ENCODE data around the gene NSMF. TPM values are rescaled to one million over a fixed set of nuclear protein-coding genes. Genes with fewer than 3 reads are reported as not detected.
A peak's percentile ranks its signal among the peaks of the same experiment; 100 is the strongest.

NSMF gene, protein sequence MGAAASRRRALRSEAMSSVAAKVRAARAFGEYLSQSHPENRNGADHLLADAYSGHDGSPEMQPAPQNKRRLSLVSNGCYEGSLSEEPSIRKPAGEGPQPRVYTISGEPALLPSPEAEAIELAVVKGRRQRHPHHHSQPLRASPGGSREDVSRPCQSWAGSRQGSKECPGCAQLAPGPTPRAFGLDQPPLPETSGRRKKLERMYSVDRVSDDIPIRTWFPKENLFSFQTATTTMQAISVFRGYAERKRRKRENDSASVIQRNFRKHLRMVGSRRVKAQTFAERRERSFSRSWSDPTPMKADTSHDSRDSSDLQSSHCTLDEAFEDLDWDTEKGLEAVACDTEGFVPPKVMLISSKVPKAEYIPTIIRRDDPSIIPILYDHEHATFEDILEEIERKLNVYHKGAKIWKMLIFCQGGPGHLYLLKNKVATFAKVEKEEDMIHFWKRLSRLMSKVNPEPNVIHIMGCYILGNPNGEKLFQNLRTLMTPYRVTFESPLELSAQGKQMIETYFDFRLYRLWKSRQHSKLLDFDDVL
- 50.4 TPM for total RNA-seq

DNA sequence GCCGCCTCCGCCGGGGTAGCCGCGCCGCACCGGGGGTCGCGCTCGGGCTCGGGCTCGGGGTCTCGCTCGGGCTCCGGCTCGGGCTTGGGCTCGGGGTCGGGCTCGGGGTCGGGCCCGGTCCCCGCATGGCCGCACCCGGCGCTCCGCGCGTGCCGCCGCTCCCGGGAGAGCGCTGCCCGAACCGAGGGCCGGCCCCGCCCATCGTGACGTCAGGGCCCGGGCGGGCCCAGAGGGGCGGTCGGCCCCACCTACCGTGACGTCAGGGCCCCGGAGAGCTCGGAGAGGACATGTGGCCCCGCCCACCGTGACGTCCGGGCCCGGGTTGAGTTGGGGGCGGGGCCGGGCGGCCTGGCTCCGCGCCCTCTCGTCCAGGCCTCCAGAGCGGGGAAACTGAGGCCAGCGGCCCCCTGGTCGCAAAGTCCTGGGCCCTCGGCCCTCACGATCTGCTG is at the start of gene NSMF:
Gene NSMF, minus strand, starts transcription at position 183 of the 449 bp plus-strand sequence. CDS start 232 bp downstream, outside the sequence.
- intact Hi-C loops (cut with DNase I) = no loop called here
- DNase-seq (ENCODE audit: low spot score) = peak; percentile 97
- ATAC-seq = peak; percentile 87

DNA sequence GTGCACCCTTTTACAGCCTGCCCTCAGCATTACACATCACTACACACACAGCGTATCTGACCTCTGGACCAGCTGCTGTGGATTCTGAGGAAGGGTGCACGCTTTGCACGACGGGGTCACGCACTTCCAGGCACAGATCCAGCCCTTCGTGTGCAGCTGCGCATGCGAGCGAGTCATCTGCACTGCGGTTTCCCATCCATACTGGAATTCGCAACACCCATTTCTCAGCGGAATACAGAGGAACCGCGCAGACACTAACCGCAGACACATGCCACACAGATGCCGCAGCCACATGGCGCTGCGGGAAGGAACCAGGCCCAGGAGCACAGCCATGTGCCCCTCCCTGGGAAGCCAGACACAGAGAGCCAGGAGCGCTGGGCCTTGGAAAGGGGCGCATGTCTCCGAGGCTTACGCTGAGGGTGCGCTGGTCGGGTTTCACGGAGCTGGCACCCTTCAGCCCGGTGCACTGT is 47.6 kb upstream of the NSMF start:
- no peak for DNase-seq (ENCODE audit: low spot score)
- no peak for ATAC-seq
- intact Hi-C loops (cut with DNase I) = no loop called here

DNA sequence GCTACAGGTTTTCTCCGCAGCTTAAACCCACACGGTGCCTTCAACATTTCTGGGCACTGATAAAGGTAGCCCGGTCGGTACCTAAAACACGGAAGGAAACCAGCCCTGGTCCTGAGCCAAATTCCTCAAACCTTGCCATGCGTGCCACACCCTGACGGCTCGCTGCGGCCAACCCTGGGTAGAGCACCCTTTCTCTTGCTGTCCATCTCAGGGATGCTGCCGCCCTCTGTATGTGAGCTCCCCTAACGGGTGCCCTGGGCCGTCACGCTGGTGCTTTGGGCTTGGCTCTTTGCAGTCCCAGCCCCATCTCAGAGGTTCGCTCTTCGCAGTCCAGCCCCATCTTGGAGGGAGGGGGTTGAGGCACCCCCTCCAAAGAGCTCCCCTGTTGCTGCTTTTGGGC is 47.1 kb upstream of the NSMF start:
- intact Hi-C loops (cut with DNase I) = no loop called here
- ATAC-seq (no peak), DNase-seq (ENCODE audit: low spot score) (no peak)

DNA sequence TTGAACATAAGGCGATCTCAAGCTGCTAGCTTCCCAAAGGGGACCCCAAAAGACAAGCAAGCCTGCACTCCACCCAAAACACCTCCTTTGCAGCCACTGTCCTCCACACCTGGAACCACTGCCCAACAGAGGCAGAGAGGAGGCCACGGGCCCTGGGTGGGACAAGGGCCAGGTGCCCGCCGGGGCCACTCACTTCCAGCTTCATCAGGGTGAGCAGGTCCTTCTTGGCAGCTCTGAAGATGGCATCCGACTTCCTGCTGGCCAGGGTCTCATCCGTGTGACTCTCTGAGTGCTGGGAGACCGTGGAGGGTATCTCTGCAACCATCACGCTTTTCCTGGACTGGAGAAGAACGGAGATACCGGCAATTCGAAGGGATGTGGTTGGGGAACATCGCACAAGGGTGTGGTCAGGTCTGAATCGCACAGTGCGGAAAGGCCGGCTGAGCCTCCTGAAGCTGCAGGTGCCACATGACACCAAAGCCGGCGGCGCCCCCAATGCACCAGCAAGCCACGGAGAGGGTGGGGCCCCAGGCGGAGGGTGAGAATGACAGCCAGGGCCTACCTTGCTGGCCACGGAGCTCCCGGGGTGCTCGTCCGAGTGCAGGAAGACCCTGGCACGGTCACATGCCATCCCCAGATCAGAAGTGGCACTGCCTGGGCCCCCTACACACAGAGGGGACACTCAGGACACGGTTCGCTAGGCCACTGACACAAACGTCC is 46.4 kb upstream of the NSMF start:
- no peak for ATAC-seq
- no peak for DNase-seq (ENCODE audit: low spot score)
- intact Hi-C loops (cut with DNase I) = no loop called here

DNA sequence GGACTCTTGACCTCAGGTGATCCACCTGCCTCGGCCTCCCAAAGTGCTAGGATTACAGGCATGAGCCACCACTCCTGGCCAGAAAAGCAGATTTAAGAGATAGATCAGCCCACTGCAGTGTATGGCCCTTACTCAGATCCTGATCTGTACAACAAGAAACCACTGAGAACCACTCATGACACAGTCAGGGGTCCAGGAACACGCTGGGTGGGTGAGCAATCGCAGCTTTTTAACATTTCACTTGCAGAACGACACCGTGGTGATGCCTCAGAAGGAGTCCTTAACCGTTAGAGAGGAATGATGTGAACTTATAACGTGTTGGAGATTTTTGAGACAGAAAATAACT is 45.3 kb upstream of the NSMF start:
- no peak for ATAC-seq
- intact Hi-C loops (cut with DNase I) = no loop called here
- no peak for DNase-seq (ENCODE audit: low spot score)

DNA sequence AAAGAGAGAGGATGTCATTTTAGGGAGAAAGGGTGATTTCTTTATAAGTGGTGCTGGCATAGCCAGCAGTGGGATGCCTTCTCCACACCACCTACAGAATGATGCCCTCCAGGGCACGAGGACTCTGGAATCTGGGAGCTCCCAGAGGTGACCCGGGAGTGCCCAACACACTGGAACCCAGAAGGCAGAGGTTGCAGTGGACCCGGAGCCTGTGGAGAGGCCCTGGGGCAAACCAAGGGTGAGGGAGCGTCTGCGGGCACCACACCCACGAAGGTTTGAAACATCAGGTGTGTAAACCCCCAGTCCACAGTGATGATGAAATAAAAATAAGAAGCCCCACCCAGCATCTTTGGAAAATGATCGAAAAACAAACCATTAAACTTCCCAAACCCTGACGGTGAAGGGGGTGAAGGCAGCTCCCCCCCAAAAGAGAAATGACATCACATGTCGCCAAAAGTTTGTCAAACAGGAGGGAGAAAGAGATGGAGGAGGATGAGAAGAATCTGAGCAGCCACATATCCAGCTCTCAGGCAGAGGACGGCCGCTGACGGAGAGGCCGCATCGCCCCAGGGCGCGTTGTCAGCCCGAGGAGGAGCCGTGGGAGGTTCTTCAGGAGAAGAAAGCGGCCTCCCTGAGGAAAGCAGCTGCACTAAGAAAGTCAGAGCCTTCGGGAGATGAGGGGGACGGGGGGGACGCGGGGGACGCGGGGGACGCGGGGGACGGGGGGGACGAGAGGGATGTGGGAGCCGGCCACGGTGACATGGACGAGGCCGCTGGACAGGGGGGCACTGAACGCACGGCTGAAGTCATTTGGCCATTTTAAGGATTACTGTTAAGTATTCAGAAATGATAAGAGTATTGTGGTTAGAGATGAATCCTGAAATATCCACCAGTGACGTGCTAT is 43.1 kb upstream of the NSMF start:
- no peak for ATAC-seq
- DNase-seq (ENCODE audit: low spot score) = no peak
- intact Hi-C loops (cut with DNase I) = no loop called here

DNA sequence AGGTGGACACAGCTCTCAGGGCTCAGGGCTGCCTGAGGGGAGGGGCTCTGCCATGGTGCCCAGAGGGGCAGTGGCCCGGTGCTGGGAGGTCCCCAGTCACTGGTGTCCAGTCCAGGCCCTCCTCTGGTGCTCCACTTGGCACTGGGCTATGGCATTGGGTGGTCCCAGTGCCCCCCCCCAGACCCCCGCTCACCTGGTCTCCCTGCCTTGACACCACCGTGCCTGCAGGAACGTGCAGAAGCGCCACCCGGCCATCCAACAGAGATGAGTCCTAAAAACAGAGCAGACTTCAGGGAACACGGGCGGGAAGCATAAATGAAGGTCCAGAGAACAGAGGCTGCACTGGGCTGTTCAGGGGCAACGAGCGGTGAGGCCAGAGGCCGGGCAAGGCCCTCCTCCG is 42.3 kb upstream of the NSMF start:
- intact Hi-C loops (cut with DNase I) = no loop called here
- DNase-seq (ENCODE audit: low spot score) (no peak), ATAC-seq (no peak)

DNA sequence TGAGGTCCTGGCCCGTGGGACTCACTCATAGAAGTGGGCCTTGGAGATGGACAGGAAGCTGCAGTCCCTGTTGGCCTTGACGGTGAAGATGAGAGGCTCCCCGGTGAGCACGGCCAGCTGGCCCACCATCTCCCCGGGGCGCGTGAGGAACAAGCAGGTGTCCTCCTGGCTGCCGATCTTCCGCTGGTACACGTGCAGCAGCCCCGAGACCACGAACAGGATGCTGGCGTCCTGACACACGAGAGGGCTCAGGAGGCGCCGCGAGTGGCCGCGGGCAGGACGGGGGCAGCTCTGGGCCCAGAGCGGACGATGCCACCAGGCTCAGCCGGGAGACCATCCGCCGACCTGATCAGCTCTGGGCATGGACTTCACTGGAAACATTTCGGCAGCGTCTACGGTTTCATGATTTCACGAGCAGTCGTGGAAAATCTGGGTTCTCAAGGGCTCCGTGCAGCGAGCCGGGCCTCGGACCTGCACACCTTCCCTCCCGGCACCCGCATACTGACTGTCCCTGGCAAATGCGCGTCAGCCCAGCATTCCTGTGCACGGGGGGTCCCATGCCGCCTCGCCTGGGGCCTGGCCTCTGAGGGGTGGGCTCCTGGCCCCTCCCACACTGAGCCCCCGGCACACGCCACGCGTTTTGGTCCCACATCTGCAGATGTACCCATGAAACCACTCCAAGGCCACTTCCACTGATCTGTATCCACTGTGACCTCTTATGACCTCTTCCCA is 41.7 kb upstream of the NSMF start:
- intact Hi-C loops (cut with DNase I) = no loop called here
- DNase-seq (ENCODE audit: low spot score) (no peak), ATAC-seq (no peak)

DNA sequence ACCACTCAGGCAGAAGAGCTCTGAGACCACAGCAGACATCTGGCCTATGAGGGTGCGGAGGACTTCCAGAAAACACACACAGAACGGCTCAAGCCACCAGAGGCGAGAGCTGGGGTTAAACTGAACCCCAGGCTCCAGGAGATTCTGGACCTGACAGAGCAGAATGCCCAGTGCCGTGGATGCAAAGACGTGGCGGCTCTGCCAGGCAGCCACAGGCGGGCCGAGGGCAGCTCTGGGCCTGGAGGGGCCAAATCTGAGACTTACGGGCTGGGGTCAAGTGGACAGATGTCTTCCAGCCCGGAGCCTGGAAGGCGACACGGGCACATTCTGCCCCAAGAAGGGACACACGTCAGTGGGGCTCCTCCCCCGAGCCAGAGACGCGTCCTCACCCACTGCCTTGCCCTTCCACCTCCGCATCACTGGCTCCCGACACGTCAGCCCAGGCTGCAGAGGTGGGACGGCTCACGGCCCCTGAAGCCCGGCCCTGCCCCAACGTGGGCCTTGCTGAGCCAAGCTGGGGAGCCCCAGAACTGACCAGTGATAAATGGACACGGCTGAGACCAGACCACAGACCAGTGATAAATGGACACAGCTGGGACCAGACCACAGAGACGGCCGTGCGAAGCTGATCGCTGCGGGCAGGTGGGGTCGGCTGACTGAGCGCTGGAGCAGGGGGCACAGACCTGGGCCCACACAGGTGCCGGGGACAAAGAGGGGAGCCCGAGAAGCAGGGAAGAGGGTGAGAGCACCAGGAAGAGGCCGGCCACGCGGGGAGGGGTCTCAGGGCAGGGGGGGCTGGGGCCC is 40.9 kb upstream of the NSMF start:
- intact Hi-C loops (cut with DNase I) = no loop called here
- DNase-seq (ENCODE audit: low spot score) (no peak), ATAC-seq (no peak)

DNA sequence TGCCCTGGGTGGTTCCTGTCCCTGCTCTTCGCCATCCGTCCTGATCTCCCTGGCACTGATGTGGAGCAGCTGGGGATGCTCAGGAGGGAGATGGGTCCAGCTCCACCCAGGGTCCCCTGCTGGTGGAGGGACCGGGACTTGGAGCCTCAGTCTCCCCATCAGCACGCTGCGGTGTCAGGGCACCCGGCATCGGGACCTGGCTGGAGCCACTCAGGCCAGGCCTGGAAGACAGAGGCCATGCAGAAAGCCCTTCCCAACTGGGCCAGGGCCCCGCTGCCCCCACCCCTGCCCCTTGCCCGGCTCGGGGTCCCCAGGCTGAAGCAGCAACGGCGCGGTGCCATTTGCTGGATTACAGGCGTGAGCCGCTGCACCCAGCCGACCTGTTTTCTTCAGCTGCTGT is 40.3 kb upstream of the NSMF start:
- intact Hi-C loops (cut with DNase I) = no loop called here
- no peak for ATAC-seq
- DNase-seq (ENCODE audit: low spot score) = no peak

DNA sequence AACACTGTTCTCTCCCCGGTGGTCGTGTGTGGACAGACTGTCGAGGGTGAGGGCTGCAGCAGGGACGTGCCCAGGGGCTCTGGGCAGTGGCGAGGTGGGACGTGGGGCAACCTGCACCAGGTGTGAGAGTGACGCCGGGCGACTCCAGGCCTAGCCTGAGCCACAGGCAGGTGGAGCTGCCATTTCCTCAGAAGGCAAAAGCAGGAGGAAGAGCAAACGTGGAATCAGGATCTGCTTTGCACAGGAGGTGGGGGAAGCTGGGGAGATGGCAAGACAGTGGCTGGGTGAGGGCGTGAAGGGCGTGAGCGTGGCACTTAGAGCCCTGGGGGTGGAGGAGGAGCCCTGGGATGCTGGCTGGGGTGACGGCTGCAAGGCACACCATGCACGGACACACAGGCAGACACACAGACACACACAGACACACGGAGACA is 39.6 kb upstream of the NSMF start:
- intact Hi-C loops (cut with DNase I) = no loop called here
- ATAC-seq (no peak), DNase-seq (ENCODE audit: low spot score) (no peak)

DNA sequence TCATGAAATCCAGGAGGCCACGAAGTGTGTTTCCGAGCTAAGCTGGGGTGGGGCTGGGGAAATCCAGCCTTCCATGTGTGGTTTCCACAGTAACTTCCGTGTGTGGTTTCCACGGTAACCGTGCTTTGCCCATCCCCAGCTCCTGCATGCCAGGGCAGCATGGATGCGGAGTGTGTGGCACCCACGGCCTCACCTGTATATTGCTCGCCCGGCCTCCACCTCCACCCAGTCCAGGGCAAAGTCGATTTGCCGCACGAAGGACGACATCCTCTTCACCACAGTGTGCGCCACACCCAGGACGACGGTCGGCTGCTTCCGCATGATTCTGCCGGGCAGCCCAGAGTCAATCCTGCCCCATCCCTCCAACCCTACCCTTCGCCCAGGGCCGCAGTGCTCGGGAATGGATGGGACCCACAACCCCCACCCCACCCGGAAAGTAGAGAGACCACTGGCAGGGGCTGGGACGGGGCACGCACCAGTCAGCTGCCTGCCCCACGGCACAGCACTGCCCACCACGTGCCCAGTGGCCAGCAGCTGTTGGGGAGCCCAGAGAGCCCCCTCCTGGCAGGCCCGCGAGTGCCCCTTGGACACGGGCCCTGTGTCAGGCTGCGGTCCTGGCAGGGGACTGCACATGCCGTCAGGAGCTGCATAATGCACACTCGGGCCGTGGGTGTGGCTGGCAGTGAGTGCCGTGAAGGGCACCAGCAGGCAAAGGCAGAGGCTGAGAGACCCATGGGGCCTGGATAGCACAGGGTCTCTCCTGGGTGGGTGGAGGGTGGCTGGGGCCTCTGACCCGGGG is 39.0 kb upstream of the NSMF start:
- ATAC-seq (no peak), DNase-seq (ENCODE audit: low spot score) (peak; percentile 34)
- intact Hi-C loops (cut with DNase I) = no loop called here

DNA sequence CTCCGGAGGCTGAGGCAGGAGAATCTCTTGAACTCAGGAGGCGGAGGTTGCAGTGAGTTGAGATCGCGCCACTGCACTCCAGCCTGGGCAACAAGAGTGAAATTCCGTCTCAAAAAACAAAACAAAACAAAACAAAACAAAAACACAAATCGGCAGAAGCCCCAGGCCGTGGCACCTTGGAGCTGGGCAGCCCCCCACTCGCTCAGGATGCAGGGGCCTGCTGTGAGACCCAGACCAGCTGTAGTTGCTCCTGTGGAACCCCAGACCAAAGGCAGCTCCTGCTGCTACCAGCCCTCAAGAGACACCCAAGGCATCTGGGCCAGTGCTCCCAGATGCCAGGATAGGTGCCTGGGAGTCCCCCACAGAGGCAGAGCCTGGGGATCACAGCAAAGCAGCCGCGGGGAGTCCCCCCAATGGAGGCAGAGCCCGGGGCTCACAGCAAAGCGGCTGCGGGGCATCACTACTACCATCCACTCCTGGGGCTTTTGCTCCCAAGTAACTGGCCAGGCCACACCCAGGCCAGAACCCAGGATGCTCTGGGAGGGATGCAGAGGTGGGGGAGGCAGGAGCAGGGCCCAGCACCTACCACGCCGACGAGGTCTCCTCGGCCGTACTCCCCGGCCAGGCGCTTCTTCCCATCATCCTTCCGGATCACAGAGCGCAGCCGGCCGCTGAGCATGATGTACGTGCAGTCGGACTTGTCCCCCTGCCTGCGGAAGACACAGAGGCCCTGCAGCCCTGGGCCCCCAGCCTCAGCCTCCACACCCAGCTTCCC is 37.7 kb upstream of the NSMF start:
- intact Hi-C loops (cut with DNase I) = no loop called here
- peak; percentile 46 for DNase-seq (ENCODE audit: low spot score)
- no peak for ATAC-seq

DNA sequence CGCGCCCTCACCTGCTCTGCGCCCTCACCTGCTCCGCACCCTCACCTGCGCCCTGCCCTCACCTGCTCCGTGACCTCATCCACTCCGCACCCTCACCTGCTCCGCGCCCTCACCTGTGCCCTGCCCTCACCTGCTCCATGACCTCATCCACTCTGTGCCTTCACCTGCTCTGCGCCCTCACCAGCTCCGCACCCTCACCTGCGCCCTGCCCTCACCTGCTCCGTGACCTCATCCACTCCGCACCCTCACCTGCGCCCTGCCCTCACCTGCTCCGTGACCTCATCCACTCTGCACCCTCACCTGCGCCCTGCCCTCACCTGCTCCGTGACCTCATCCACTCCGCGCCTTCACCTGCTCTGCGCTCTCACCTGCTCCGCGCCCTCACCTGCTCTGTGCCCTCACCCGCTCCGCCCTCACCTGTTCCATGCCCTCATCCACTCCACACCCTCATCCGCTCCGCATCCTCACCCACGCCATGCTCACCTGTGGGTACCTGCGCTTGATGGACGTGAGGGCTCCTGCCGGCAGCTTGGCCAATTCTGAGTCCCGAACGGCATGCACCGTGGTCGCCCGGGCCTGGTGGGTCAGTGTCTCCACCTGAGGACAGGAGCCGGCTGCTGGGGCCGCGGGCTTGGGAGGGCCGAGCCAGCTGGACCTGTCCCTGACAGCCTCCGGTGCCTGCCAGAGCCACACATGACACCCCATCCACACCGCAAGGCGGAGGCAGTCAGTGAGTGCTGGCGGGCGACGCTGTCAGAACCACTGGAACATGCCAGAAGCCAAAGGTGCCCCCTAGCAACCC is 35.6 kb upstream of the NSMF start:
- ATAC-seq = no peak
- intact Hi-C loops (cut with DNase I) = no loop called here
- peak; percentile 46 for DNase-seq (ENCODE audit: low spot score)

DNA sequence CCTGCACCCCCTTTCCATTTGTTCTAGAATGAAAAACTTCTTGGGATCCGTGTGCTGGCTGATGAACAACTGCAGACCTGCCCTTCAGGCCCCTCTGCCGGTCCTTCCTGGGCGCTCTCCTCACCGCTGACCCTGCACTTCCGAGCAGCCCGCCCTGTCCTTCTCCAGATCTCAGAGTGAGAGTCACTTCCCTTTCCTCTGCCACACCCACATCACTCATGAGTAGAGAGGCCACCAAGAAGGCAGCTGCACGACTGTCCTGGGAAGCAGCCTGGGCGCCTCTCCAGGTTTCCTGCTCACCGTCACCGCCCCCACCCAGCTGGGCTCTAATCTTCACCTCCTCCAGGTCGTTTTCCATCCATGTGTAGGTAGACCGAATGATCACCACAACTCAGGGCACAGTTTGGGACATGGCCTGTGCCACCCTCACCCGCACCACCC is 35.0 kb upstream of the NSMF start:
- DNase-seq (ENCODE audit: low spot score) (peak; percentile 58), ATAC-seq (peak; percentile 46)
- intact Hi-C loops (cut with DNase I) = no loop called here
